Osteocyte (in vitro differentiated cells): ENCODE data around the gene FAM135A. TPM values are rescaled to one million over a fixed set of nuclear protein-coding genes. Genes with fewer than 3 reads are reported as not detected.

ENCODE experiments used
- DNase-seq: peaks from one replicate; pipeline ENCODE4 v3.0.0; 2021; ENCODE audit warnings: mixed read lengths; ENCODE audit not compliant: unreplicated experiment; ENCODE audit errors: extremely low spot score
- H3K27ac Mint-ChIP-seq: one replicate; pipeline ENCODE4 v1.8.0; 2021; ENCODE audit warnings: mild to moderate bottlenecking, mixed read lengths; ENCODE audit not compliant: unreplicated experiment
- H3K27me3 Mint-ChIP-seq: one replicate; pipeline ENCODE4 v1.8.0; 2021; ENCODE audit warnings: mixed read lengths; ENCODE audit not compliant: unreplicated experiment
- H3K36me3 Mint-ChIP-seq: one replicate; pipeline ENCODE4 v1.8.0; 2021; ENCODE audit warnings: mixed read lengths; ENCODE audit not compliant: unreplicated experiment
- H3K4me1 Mint-ChIP-seq: one replicate; pipeline ENCODE4 v1.8.0; 2021; ENCODE audit warnings: mixed read lengths; ENCODE audit not compliant: unreplicated experiment
- H3K4me3 Mint-ChIP-seq: one replicate; pipeline ENCODE4 v1.8.0; 2021; ENCODE audit warnings: mild to moderate bottlenecking, moderate library complexity, mixed read lengths; ENCODE audit not compliant: unreplicated experiment
- H3K9me3 Mint-ChIP-seq: one replicate; pipeline ENCODE4 v1.8.0; 2021; ENCODE audit warnings: mixed read lengths; ENCODE audit not compliant: unreplicated experiment
- total RNA-seq: library from RNA; stranded (reverse); gene quantifications from 2 replicates; pipeline ENCODE4 v1.2.1, GENCODE V29; 2021
- TF ChIP-seq, protein P1 (sequence below): fragments of 200-600 bp; sonication (generic); IDR thresholded peaks from 2 replicates; pipeline ENCODE4 v1.5.0; 2021; ENCODE audit warnings: antibody characterized with exemption, mild to moderate bottlenecking, moderate library complexity

The FAM135A gene
- total RNA-seq, 1 donor from 2014 or later = 16.5 TPM

DNA sequence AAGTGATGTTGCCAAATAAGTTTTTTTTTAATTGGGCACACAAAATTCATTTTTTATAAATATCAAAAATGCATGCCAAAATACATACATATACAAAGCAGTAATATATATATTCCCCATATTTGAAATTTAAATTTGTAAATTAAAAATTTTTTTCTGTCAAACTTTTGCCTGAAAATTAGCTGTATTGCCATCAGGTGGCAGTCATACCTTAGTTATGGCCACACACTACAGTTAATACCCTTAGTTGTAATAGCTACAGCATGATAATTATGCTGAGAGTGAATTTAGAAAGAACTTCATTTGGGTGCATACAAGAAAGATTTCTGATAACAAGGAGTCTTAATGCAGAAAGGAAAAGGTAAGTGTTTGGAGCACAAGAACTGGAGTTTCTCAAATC is 107.3 kb downstream of the FAM135A start:
- TF ChIP-seq, protein P1, sequence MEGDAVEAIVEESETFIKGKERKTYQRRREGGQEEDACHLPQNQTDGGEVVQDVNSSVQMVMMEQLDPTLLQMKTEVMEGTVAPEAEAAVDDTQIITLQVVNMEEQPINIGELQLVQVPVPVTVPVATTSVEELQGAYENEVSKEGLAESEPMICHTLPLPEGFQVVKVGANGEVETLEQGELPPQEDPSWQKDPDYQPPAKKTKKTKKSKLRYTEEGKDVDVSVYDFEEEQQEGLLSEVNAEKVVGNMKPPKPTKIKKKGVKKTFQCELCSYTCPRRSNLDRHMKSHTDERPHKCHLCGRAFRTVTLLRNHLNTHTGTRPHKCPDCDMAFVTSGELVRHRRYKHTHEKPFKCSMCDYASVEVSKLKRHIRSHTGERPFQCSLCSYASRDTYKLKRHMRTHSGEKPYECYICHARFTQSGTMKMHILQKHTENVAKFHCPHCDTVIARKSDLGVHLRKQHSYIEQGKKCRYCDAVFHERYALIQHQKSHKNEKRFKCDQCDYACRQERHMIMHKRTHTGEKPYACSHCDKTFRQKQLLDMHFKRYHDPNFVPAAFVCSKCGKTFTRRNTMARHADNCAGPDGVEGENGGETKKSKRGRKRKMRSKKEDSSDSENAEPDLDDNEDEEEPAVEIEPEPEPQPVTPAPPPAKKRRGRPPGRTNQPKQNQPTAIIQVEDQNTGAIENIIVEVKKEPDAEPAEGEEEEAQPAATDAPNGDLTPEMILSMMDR = peak; percentile 52
- DNase-seq = no peak

DNA sequence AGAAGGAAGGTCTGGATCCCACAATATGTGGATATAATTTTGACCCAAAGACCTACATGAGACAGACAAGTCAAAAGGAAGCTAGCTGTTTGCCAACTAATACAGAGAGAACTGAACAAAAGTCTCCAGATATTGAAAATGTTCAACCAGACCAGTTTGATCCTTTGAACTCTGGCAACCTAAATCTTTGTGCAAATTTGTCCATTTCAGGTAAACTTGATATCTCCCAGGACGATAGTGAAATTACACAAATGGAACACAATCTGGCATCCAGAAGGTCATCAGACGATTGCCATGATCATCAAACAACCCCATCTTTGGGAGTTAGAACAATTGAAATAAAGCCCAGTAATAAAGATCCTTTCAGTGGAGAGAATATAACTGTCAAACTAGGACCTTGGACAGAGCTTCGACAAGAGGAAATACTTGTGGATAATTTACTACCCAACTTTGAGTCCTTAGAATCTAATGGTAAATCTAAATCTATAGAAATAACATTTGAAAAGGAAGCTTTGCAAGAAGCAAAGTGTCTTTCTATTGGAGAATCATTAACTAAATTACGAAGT is 111.5 kb downstream of the FAM135A start:
- H3K4me1 Mint-ChIP-seq = no peaks in the 10 kb centered on the region

More for the DNA sequence above, 107.3 kb downstream of the FAM135A start:
- Mint-ChIP-seq H3K27ac (no peak overlapping the region), H3K4me3 (no peak overlapping the region), H3K9me3 (no peaks in the 10 kb centered on the region), H3K4me1 (no peaks in the 10 kb centered on the region), H3K27me3 (no peaks in the 10 kb centered on the region), H3K36me3 (peaks cover 6% of the 10 kb centered on the region)

DNA sequence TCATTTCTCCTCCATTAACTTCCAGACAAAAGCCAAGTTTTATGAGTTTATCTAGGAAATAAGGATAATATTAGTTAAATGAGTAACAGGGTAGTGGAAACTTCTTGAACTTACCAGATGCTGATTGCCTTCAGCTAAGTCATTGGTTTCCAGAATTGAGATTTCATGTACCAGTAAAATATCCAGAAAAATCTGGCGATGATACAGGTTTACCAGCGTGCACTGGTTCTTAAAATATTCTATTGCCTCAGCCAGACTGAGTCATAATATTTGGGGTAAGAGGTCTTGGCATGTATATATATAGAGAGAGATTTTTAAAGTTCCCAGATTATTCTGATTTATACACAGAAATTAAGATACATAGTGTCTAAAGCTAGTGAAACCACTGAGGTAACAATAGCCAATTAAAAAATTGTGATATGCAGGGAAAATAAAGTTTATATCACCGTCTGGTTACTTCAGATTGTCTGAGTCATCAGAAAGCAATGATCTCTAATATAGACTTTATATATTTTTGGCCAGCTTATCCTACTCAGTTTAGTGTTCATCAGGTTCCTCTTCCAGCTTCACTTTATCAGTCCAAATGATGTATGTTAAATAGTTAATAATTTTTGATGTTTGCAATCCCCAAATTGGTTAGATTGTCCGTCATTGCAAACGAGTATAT is 113.9 kb downstream of the FAM135A start:
- H3K27ac Mint-ChIP-seq = no peak overlapping the region
- H3K27me3 Mint-ChIP-seq = no peaks in the 10 kb centered on the region
- H3K36me3 Mint-ChIP-seq = peaks cover 11% of the 10 kb centered on the region
- no peak for DNase-seq
- TF ChIP-seq, protein P1 = no peak
- no peak overlapping the region for H3K4me3 Mint-ChIP-seq
- no peaks in the 10 kb centered on the region for H3K9me3 Mint-ChIP-seq
- H3K4me1 Mint-ChIP-seq = no peaks in the 10 kb centered on the region

More for the DNA sequence above, 111.5 kb downstream of the FAM135A start:
- TF ChIP-seq, protein P1 = no peak
- Mint-ChIP-seq H3K9me3 (no peaks in the 10 kb centered on the region), H3K4me3 (no peak overlapping the region), H3K27me3 (no peaks in the 10 kb centered on the region), H3K27ac (no peak overlapping the region), H3K36me3 (peaks cover 11% of the 10 kb centered on the region)
- DNase-seq = no peak

DNA sequence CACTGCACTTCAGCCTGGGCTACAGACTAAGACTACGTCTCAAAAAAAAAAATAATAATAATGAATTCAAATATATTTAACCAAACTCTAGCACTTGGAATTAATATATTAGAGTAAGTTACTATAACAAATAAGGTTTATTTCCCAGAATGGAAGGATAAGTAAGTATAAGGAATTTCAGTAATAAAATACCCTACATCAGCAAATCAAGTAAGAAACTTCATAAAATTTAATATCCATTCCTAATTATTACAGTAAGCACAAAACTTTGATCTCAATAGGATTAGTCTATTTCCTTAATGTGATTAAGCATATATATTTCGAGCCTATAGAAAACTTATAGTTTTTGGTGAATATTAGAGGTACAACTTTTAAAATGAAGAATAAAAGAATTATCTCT is 116.7 kb downstream of the FAM135A start:
- Mint-ChIP-seq H3K36me3 (peaks cover 12% of the 10 kb centered on the region), H3K4me1 (no peaks in the 10 kb centered on the region), H3K27me3 (no peaks in the 10 kb centered on the region)

DNA sequence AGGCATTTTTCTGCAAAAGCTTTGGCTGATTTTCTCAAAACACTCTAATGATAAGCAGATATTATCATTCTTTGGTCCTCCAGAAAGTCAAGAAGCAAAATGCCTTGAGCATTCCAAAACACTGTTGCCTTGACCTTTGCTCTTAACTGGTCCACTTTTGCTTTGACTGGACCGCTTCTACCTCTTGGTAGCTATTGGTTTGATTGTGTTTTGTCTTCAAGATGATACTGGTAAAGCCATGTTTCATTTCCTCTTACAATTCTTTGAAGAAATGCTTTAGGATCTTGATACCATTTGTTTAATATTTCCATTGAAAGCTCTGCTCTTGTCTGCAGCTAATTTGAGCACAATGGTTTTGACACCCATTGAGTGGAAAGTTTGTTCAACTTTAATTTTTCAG is 117.8 kb downstream of the FAM135A start:
- Mint-ChIP-seq H3K36me3 (peaks cover 11% of the 10 kb centered on the region), H3K9me3 (no peaks in the 10 kb centered on the region)

More for the DNA sequence above, 116.7 kb downstream of the FAM135A start:
- no peaks in the 10 kb centered on the region for H3K9me3 Mint-ChIP-seq
- TF ChIP-seq, protein P1 = no peak
- H3K4me3 Mint-ChIP-seq = no peak overlapping the region
- DNase-seq = no peak
- no peak overlapping the region for H3K27ac Mint-ChIP-seq

More for the DNA sequence above, 117.8 kb downstream of the FAM135A start:
- H3K27me3 Mint-ChIP-seq = no peaks in the 10 kb centered on the region
- H3K27ac Mint-ChIP-seq = no peak overlapping the region
- DNase-seq = no peak
- no peaks in the 10 kb centered on the region for H3K4me1 Mint-ChIP-seq
- TF ChIP-seq, protein P1 = no peak
- H3K4me3 Mint-ChIP-seq = no peak overlapping the region
